ENCODE results near the gene RNF208. TPM values are rescaled to one million over a fixed set of nuclear protein-coding genes. Genes with fewer than 3 reads are reported as not detected.
A peak's percentile ranks its signal among the peaks of the same experiment; 100 is the strongest.

RNF208 gene
- polyA plus RNA-seq, 1 of the 3 experiments (the other 2 are of a cell fraction) = 2.7 TPM

DNA sequence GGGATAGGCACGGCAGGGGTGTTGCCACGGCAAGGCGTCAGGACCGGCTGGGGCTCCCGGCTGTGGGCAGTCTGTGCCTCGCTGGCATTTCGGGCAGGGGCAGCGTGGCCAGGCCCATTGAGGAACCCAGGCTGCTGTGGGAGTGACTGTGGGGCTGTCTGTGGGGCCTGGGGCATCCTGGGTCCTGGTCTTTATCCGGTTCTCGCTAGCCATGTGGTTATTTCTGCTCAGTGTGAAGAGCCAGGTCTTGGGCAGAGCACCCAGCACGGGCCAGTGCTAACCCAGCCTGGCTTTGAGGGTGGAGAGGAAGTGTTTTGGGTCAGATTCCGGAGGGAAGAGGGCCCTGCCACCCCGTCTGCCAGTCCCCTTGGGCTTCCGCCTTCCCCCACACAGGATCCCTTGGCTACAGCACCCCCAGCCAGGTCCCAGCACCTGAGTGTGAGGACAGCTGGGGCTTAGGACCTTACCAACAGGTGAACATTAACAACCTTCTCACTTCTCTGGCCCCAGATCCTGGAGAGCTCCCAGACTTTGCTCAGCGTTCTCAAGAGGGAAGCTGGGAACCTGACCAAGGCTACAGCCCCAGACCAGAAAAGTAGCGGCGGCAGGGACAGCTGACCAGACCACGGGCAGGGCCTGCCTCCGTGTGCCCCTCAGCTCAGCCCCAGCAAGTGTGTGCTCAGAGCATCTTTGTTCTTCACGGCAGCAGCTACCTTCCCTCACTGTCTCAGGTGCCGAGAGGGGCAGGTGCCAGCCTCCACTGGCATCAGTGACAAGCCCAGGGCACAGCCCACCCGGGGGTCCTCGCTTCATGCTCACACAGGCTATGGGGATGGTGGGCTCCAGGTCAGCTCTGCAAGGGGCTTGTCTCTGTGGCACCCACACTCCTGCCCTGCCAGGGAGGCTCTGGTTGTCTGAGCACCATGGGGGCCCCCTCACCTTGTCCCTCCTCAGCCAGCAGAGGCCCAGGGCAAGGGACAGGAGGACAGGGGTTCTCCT is 32.4 kb downstream of the RNF208 start:
- Histone ChIP-seq H3K4me3 (ENCODE audit: low read depth in 2 of 2, low read length in 1 of 2) (peak overlapping the region; percentile 71 to 84), H2AFZ (ENCODE audit: low read depth) (no peak overlapping the region), H3K79me2 (ENCODE audit: insufficient read depth) (peaks cover 64% of the 10 kb centered on the region), H3K27me3 (ENCODE audit: insufficient read depth) (no peaks in the 10 kb centered on the region), H3K4me1 (ENCODE audit: control insufficient read depth in 1 of 2, insufficient read depth in 2 of 2, low read depth in 1 of 2, low read length in 1 of 2) (peaks cover 12 to 33% of the 10 kb centered on the region in 2 experiments; a peak in 3 of 4 replicates), H4K20me1 (ENCODE audit: insufficient read depth) (peaks cover 34% of the 10 kb centered on the region), H3K36me3 (replicated peaks in 1 of 2; ENCODE audit: control insufficient read depth in 1 of 2, insufficient read depth in 2 of 2, low read length in 1 of 2) (peaks cover 3 to 32% of the 10 kb centered on the region in 2 experiments), H3K27ac (ENCODE audit: low read depth in 2 of 2, low read length in 1 of 2) (peak overlapping the region; percentile 91 to 95), H3K9me2 (no peaks in the 10 kb centered on the region), H3K4me2 (peak overlapping the region; percentile 99), H3K9me3 (no peaks in the 10 kb centered on the region), H3K9ac (peak overlapping the region; percentile 85), H3F3A (replicated peaks; ENCODE audit: insufficient read depth) (peaks cover 16% of the 10 kb centered on the region)
- ChIA-PET POLR2A (interaction anchor here (0.7 to 2.7 kb wide), 8 partner anchors 9 to 60 kb away, joined by 3 to 20 read pairs (median 6); partner anchors contain the start of genes GRIN1, NDOR1, RNF224 and TMEM203), CTCF (interaction anchor here (0.8 to 3.5 kb wide), 21 partner anchors 8 to 347 kb away, joined by 3 to 24 read pairs (median 4); partner anchors contain the start of genes CYSRT1, LRRC26, NDOR1 and RNF224)
- peak; percentile 72 for DNase-seq
- 33% methylated on average over 18 of the region's 23 CpGs for WGBS (ENCODE audit: low lambda C conversion rate)
- TF ChIP-seq, protein P1, sequence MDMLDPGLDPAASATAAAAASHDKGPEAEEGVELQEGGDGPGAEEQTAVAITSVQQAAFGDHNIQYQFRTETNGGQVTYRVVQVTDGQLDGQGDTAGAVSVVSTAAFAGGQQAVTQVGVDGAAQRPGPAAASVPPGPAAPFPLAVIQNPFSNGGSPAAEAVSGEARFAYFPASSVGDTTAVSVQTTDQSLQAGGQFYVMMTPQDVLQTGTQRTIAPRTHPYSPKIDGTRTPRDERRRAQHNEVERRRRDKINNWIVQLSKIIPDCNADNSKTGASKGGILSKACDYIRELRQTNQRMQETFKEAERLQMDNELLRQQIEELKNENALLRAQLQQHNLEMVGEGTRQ (IDR thresholded peaks at IDR 0.05; ENCODE audit: borderline replicate concordance, low read depth, low read length) = no peak
- TF ChIP-seq, protein P2, sequence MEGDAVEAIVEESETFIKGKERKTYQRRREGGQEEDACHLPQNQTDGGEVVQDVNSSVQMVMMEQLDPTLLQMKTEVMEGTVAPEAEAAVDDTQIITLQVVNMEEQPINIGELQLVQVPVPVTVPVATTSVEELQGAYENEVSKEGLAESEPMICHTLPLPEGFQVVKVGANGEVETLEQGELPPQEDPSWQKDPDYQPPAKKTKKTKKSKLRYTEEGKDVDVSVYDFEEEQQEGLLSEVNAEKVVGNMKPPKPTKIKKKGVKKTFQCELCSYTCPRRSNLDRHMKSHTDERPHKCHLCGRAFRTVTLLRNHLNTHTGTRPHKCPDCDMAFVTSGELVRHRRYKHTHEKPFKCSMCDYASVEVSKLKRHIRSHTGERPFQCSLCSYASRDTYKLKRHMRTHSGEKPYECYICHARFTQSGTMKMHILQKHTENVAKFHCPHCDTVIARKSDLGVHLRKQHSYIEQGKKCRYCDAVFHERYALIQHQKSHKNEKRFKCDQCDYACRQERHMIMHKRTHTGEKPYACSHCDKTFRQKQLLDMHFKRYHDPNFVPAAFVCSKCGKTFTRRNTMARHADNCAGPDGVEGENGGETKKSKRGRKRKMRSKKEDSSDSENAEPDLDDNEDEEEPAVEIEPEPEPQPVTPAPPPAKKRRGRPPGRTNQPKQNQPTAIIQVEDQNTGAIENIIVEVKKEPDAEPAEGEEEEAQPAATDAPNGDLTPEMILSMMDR (IDR thresholded peaks at IDR 0.05) = 0 out of 2 replicates have a peak, but pooled peaks have one; percentile 2

DNA sequence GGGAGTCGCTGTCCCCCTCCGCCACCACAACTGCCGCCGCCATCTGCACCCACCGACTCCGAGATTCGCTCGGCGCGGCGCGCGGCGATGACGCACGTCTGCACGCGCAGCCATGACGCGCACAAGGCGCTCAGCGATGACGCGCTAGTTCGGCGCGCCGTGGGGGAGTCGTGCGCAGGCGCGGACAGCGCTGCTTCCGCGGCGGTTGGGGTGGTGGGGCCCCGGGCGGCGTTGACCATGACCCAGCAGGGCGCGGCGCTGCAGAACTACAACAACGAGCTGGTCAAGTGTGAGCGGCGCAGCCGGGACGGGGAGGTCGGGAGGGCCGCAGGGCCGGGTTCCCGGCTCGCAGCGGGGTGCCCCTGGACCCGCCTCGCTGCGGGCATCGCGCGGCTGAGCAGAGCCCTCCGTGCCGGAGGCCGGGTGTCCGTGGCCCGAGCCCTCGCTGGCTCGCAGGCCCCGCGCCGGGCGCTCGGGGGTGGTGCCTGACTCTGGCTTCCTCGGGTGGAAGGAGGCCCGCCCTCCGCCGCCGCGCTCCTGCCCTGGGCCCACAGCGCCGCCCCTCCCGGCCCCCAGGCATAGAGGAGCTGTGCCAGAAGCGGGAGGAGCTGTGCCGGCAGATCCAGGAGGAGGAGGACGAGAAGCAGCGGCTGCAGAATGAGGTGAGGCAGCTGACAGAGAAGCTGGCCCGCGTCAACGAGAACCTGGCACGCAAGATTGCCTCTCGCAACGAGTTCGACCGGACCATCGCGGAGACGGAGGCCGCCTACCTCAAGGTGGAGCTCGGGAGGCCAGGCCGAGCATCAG is 33.3 kb downstream of the RNF208 start, which contains the start of the genes ANAPC2 and SSNA1:
TSS of gene ANAPC2 (minus strand) at position 71 of the 807 bp plus-strand sequence. CDS start at position 43, 28 bp downstream.
TSS of gene SSNA1 (plus strand) at position 187 of the 807 bp plus-strand sequence. CDS start at position 238, 51 bp downstream.
- H3K36me3 ChIP-seq (replicated peaks in 1 of 2; ENCODE audit: control insufficient read depth in 1 of 2, insufficient read depth in 2 of 2, low read length in 1 of 2) = peaks cover 3 to 41% of the 10 kb centered on the region in 2 experiments
- peaks cover 61% of the 10 kb centered on the region for H3K79me2 ChIP-seq (ENCODE audit: insufficient read depth)
- ChIA-PET POLR2A (interaction anchor here (0.6 to 2.7 kb wide), 12 partner anchors 8 to 62 kb away, joined by 3 to 20 read pairs (median 6); partner anchors contain the start of genes GRIN1, LRRC26, NDOR1 and RNF208), CTCF (interaction anchor here (0.6 to 3.5 kb wide), 22 partner anchors 9 to 517 kb away, joined by 3 to 24 read pairs (median 4); partner anchors contain the start of genes CYSRT1, LRRC26, NDOR1 and RNF224)
- 0 out of 2 replicates have a peak within 1 kb of the TSS, but pooled peaks have one; percentile 65 for H2AFZ ChIP-seq (ENCODE audit: low read depth)
- H3F3A ChIP-seq (replicated peaks; ENCODE audit: insufficient read depth) = peaks cover 16% of the 10 kb centered on the region
- DNase-seq = peak; percentile 99
- peaks cover 31% of the 10 kb centered on the region for H4K20me1 ChIP-seq (ENCODE audit: insufficient read depth)
- WGBS (ENCODE audit: low lambda C conversion rate) = under 1% methylated on average over 39 of the region's 98 CpGs
- peak within 1 kb of the TSS; percentile 91 to 95 for H3K27ac ChIP-seq (ENCODE audit: low read depth in 2 of 2, low read length in 1 of 2)
- peak within 1 kb of the TSS; percentile 85 for H3K9ac ChIP-seq
- peak within 1 kb of the TSS; percentile 71 to 84 for H3K4me3 ChIP-seq (ENCODE audit: low read depth in 2 of 2, low read length in 1 of 2)
- peak within 1 kb of the TSS; percentile 99 for H3K4me2 ChIP-seq
- H3K9me3 ChIP-seq = no peaks in the 10 kb centered on the region
- no peaks in the 10 kb centered on the region for H3K27me3 ChIP-seq (ENCODE audit: insufficient read depth)
- peaks cover 12 to 33% of the 10 kb centered on the region in 2 experiments; a peak in 3 of 4 replicates for H3K4me1 ChIP-seq (ENCODE audit: control insufficient read depth in 1 of 2, insufficient read depth in 2 of 2, low read depth in 1 of 2, low read length in 1 of 2)
- H3K9me2 ChIP-seq = no peaks in the 10 kb centered on the region
- TF ChIP-seq, protein P3, sequence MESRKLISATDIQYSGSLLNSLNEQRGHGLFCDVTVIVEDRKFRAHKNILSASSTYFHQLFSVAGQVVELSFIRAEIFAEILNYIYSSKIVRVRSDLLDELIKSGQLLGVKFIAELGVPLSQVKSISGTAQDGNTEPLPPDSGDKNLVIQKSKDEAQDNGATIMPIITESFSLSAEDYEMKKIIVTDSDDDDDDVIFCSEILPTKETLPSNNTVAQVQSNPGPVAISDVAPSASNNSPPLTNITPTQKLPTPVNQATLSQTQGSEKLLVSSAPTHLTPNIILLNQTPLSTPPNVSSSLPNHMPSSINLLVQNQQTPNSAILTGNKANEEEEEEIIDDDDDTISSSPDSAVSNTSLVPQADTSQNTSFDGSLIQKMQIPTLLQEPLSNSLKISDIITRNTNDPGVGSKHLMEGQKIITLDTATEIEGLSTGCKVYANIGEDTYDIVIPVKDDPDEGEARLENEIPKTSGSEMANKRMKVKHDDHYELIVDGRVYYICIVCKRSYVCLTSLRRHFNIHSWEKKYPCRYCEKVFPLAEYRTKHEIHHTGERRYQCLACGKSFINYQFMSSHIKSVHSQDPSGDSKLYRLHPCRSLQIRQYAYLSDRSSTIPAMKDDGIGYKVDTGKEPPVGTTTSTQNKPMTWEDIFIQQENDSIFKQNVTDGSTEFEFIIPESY (IDR thresholded peaks at IDR 0.05; ENCODE audit: borderline replicate concordance, low read depth) = no peak
- TF ChIP-seq, protein P2 (IDR thresholded peaks at IDR 0.05) = peak; percentile 47
- TF ChIP-seq NRF1 (IDR thresholded peaks at IDR 0.05; ENCODE audit: low read depth, low read length) (peak; percentile 87), FOXM1 (IDR thresholded peaks at IDR 0.05; ENCODE audit: low read depth) (no peak), ELF1 (IDR thresholded peaks at IDR 0.05) (peak; percentile 85), FOSL2 (IDR thresholded peaks at IDR 0.05; ENCODE audit: borderline replicate concordance, low read depth) (no peak), SMC3 (IDR thresholded peaks at IDR 0.05; ENCODE audit: low read depth, low read length) (peak; percentile 35)
- TF ChIP-seq, protein P4, sequence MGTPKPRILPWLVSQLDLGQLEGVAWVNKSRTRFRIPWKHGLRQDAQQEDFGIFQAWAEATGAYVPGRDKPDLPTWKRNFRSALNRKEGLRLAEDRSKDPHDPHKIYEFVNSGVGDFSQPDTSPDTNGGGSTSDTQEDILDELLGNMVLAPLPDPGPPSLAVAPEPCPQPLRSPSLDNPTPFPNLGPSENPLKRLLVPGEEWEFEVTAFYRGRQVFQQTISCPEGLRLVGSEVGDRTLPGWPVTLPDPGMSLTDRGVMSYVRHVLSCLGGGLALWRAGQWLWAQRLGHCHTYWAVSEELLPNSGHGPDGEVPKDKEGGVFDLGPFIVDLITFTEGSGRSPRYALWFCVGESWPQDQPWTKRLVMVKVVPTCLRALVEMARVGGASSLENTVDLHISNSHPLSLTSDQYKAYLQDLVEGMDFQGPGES (IDR thresholded peaks at IDR 0.05; ENCODE audit: low read depth, low read length) = no peak
- TF ChIP-seq, protein P1 (IDR thresholded peaks at IDR 0.05; ENCODE audit: borderline replicate concordance, low read depth, low read length) = no peak

All from SK-N-SH (cell line).